Measurements from ENCODE around the gene NOD1.

NOD1 gene

GRCh38 chr7:30469303-30469702, 9.3 kb downstream of the NOD1 start:
- DNase-seq (ENCODE audit: low spot score) = peak; percentile 85

- DNase-seq (ENCODE audit: low spot score) = no peak
Observed at GRCh38 chr7:30468791-30469190, 9.8 kb downstream of the NOD1 start.

DNA sequence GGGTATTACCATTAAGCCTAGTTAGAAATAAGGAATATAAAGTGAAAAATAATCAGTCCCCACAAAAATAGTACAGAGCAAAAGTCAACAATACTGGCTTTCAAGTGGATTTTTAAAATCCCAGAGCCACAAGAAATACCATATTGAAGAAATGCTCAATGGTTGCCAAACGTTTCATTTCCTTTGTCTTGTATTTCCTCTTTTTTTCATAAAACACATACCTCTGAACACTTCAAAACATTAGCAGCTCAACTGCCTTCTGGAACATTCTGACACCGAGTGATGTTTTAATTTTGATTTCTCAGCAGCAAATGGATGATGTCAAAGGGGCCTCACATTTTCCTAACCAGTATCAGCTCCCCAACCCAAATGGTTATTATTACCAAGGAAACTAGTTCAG, 10.5 kb downstream of the NOD1 start:
- no peak for DNase-seq (ENCODE audit: low spot score)

- DNase-seq (ENCODE audit: low spot score) = no peak
Observed at GRCh38 chr7:30467271-30467670, 11.3 kb downstream of the NOD1 start.

GRCh38 chr7:30466266-30466665, 12.3 kb downstream of the NOD1 start:
- DNase-seq (ENCODE audit: low spot score) = no peak

GRCh38 chr7:30465811-30466180, 12.8 kb downstream of the NOD1 start:
- DNase-seq (ENCODE audit: low spot score) = no peak

- no peak for DNase-seq (ENCODE audit: low spot score)
Observed at GRCh38 chr7:30465046-30465810, 13.4 kb downstream of the NOD1 start.

GRCh38 chr7:30464231-30464671, 14.3 kb downstream of the NOD1 start:
- DNase-seq (ENCODE audit: low spot score) = no peak

DNA sequence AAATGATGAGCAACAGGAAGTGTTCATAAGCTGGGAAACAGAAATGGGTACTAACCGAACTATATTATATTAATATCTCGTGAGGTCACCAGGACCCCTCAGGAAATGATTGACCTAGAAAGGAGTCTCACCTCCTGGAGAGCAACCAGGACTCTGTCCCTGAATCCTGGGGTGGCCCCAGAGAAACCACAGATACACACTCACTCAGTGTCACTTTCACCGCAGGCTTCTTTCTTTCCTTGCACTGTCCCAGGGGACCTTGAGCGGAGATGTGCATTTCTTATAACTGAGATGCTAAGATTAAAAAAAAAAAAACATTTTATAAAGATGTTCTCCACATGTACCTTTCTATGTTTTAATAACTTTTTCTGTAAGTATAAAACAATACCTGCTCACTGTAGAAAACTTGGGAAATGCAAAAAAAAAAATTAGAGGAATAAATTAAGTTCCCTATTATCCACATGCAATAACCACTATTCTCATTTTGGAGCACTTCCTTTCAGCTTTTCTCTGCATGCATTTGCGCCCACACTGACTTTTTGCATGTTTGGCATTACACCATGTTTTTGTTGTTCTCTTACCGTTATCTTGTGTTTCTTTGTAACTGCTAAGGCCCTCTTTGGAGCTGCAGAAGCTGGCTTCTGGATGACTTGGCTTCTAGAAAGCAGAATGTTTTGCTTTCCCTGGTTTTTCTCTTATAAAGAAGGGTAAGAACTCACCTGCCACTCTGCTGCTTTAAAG, 15.0 kb downstream of the NOD1 start:
- peak; percentile 21 for DNase-seq (ENCODE audit: low spot score)

- no peak for DNase-seq (ENCODE audit: low spot score)
Observed at GRCh38 chr7:30462179-30462578, 16.4 kb downstream of the NOD1 start.

DNA sequence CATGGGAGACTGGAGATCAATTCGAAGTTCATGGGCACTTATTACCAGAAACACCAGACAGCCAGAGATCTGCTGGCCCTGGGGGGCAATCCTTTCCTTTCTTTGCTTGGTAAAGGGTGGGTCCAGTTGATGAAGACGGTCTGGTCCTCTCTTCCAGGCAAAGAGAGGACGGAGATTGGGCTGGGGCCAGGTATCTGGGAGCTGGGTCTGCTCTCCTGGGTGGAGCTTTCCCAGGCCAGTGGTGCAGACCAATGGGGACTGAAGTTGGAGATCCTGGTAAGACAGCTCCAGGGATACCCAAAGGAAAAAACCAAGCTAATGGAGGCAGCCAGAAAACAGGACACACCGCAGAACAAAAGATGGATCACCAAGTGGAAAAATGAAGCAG, 18.3 kb downstream of the NOD1 start:
- DNase-seq (ENCODE audit: low spot score) = no peak

DNA sequence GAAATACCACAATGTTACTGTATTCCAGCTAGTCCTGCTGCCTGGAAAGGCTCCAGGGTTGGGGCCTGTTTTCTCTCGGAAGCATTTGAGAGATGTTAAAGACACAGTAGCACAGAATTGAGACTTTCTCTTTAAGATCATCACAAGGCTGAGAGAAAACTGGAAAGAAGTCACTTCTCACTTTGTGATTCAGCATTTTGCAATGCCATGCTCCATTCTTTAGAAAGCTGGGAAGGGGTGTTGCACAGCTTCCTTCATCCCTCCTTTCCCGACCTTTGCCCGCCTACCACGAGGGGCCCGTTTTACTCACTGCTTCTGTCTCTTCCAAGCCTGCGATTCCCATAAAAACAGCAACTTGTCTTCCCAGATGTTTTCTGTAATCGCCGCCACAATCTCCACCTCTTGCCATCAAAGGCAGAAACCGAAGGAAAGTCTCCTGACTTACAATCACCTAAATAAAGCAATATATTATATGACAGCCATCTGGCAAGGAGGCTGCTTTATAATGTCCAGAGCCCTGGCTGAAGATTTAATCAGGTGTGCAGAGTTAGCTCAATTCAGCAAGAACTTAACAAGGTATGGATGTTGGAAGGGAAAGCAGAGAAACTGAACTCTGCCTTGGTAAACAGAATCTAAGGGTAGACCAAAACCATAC, 18.9 kb downstream of the NOD1 start:
- peak; percentile 78 for DNase-seq (ENCODE audit: low spot score)

DNA sequence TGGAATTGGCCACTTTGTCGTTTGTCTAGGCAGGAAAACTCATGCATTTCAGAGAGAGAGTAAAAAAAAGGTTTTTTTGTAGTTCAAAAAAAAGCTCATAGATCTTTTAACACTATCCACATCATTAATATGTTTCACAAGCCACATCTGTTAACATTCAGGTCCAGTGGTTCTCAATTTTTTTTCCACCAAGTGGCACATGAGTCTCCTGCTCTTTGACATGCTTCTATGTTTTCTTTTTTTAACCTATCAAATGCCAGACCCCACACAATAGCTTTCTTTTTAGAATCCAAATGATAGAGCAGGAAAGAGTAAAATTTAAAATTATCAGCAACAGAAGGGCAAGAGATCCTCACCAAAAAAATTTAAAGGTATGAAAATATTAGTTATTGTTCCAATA, 20.3 kb downstream of the NOD1 start:
- no peak for DNase-seq (ENCODE audit: low spot score)

- DNase-seq (ENCODE audit: low spot score) = no peak
Observed at GRCh38 chr7:30453921-30454320, 24.7 kb downstream of the NOD1 start.

DNA sequence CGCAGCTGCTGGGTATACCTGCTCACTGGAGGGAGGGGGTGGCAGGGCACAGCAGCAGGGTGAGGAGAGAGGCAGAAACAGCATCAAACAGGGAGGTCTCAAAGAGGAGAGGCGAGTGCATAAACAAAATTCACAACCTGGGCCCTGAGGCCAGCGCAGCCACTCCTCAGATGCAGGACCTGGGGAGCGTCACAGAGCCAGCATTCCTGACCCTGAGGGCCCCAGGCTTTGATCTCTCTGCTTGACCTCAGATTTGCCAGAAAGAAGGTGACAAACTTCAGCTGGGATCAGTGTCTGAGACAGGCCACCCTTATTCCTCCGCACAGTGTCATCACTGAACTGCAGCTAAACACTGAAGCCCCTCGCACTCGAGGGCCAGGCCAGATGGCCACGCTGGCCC, 25.6 kb downstream of the NOD1 start:
- DNase-seq (ENCODE audit: low spot score) = no peak

GRCh38 chr7:30452280-30452930, 26.2 kb downstream of the NOD1 start:
- no peak for DNase-seq (ENCODE audit: low spot score)

GRCh38 chr7:30451539-30452279, 26.9 kb downstream of the NOD1 start:
- no peak for DNase-seq (ENCODE audit: low spot score)

- no peak for DNase-seq (ENCODE audit: low spot score)
Observed at GRCh38 chr7:30450983-30451497, 27.5 kb downstream of the NOD1 start.

DNA sequence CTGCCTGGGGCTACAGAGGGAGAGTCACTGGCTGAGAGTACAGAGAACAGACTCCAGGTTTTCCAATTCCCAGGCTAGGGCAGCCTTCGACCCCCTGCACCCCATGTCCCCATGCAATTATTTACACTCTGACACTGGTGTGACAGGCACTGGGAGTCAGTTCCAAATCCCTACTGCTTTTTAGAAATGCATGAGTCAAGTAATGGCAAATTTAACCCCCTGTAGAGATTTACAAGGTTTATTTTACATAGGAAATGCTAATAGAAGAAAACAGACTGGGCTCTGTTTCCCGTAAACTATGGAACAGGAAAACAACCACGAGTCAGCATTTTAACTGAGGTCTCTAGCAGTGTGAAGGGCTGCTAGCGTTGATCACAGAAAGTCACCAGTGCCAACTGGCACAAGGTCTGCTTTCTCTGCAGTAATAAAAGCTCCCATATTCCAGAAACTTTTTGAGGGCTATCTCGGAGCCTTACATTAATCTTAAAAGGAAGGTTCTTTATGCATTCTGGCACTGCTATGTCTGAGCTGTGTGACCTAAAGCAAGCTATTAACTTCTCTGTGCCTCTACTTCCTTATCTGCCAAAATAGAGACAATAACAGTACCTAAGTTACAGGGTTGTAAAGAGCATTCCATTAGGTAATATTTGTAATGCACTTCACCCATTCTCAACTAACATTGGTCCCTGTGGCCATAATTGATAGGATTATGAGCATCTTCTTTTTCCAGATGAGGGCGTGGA, 28.2 kb downstream of the NOD1 start:
- no peak for DNase-seq (ENCODE audit: low spot score)

GRCh38 chr7:30448461-30449189, 30.0 kb downstream of the NOD1 start:
- DNase-seq (ENCODE audit: low spot score) = no peak
